HG02852 (cell line): Measurements from ENCODE around the gene PEX14.
"Not testable (repeated sequence)": the region's sequence is repeated elsewhere in the genome, so short reads cannot be mapped to it uniquely, and the experiment has no call there.

Experiments used
- ATAC-seq: cut with Tn5 transposase; IDR thresholded peaks from one replicate; pipeline ENCODE4 v1.9.1; 2021; ENCODE audit warnings: mild to moderate bottlenecking, moderate library complexity; ENCODE audit not compliant: unreplicated experiment

Gene PEX14

DNA sequence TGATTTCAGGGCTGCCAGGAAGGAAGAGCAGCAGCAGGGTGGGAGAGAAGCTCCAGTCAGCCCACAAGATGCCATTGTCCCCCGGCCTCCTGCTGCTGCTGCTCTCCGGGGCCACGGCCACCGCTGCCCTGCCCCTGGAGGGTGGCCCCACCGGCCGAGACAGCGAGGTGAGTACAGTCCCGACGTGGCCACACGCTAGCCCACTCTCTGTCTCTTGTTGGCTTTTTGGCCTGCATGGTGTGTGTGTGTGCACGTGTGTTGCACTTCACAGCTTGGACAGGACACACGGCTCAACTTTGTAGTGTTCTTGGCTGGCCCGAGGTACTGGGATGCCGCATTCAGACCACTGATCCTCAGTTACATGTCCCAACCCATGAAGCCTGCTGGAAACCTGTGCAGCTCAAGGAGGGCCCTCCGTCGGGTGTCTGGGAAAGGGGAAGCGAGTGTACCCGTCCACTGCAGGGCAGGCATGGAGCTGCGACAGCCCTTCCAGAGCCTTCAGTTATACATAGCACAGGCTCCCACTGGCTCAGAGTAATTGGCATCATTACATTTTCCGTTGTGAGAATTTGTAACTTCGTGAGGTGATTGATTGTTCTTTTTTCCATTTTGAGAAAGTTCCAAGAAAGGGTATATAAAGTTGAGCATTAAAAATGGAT is 24.5 kb upstream of the PEX14 start:
- no peak for ATAC-seq

DNA sequence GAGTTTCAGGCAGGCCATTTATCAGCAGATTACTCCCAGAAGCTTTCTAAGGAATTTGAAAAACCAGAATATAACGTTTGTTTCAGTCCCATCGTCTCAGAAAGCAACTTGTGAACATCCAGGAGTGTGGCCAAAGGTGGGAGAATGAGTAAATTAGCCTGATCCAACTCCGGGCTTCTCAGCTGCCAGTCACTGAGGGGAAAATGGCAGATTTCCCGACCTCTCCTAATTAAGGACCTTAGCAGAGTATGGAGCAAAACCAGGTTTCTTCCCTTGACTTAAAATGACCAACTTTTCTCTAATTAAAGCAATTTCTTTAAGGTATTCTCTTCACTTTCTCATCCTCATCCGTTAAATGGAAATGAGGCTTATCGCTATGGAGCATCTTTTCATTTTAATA is 23.9 kb upstream of the PEX14 start:
- ATAC-seq: no peak

DNA sequence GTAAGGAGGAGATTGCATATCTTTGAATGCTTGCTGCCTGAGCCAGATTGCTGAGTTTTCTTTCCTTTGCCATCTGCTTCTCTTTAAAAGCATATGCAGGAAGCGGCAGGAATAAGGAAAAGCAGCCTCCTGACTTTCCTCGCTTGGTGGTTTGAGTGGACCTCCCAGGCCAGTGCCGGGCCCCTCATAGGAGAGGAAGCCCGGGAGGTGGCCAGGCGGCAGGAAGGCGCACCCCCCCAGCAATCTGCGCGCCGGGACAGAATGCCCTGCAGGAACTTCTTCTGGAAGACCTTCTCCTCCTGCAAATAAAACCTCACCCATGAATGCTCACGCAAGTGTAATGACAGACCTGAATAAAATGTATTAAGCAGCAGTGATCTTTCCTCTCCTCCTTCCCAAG is 23.5 kb upstream of the PEX14 start:
- ATAC-seq: no peak

DNA sequence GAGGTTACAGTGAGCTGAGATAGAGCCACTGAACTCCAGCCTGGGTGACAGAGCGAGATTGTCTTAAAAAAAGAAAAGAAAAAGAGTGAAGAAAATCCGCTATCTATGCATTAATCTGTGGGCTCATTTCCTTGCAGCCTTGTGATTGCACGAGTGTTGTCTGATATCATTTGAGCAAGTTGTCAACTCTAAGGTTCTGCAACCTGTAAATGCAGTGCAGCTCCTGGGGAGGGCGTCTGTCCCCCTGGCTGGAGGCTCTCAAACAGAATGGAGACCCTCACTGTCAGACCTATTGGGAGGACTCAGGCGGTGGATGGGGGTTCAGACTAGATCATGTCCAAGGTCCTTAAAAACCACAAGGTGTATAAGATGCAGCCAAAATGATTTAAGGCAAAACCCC is 18.7 kb upstream of the PEX14 start:
- no peak for ATAC-seq

DNA sequence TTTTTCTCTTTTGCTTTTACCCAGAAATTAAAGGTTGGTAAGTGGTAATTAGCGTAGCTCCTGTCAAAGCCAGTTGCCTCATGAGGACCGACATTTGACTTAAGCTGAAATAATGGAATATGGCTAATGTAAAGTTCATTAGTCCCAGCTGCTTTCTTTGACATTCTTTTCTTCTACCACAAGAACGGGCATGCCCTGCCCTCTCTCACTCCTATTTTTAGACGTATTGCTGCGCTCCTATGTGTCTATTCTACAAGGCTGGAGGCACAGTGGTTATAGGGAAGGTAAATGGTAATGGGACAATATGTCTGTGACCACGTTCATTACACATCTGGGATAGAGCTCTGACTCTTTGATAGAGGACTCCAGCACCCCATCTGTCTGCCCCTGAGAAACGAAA is 18.1 kb upstream of the PEX14 start:
- ATAC-seq: no peak

DNA sequence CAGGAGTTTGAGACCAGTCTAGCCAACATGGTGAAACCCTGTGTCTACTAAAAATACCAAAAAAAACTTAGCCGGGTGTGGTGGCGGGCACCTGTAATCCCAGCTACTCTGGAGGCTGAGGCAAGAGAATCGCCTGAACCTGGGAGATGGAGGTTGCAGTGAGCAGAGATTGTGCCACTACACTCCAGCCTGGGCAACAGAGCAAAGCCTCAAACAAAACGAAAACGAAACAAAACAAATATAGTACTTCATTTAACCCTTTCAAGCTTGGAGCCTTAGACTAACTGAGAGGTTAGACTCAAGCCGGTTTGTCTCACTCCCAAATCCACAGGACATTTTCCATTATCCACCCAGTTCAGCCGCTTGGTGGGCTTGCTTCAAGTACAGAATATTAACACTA is 17.3 kb upstream of the PEX14 start:
- not testable (repeated sequence) for ATAC-seq

DNA sequence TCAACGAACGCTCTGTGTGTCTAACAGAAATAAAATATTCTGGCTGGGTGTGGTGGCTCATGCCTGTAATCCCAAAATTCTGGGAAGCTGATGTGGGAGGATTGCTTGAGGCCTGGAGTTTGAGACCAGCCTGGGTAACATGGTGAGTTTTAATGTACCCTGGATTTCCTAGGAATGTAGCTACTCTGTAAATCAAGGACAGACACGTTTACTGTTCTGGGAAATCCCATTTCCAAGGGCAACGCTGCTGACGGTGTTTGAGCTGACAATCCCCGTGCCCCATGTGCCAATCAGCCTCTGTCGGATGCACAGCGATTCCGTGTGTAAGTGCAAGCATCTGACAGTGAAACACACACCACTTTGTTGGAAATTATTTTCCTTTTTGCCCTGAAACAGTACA is 16.9 kb upstream of the PEX14 start:
- no peak for ATAC-seq

DNA sequence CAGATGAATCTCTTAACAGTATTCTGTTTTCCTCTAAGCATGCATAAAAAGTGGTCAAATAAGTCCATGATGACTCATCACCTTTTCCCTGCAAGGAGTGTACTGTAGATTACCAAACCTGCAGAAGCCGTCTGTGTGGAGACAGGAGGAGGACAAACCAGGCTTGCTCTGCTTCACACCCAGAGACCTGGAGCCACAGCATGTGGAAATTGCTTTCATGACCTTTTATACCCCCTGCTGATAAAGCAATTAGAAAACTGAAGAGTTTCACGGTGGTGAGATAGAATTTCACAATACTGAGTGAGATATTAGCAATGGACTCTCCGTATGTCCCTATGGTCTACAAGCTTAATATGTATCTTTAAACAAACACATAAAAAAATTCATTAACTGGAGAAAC is 15.6 kb upstream of the PEX14 start:
- ATAC-seq: no peak

DNA sequence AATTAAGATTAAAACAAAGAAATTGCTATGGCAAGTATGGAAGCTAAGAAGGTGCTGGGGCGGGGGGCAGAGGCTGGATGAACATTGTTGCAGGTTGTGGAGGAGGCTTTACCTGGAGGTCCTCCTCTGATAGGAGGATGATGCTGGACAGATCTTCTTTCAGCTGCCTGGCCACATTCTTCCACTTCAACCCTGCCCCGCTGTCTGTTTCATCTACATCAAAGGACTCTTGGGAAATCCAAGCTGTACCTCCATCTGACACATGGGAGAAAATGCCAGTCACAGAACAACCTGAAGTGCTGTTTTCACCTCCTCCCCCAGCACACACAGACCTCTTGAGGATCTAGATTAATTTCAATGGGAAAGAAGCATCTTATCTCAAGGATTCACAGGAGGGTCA is 7.7 kb upstream of the PEX14 start:
- no peak for ATAC-seq

DNA sequence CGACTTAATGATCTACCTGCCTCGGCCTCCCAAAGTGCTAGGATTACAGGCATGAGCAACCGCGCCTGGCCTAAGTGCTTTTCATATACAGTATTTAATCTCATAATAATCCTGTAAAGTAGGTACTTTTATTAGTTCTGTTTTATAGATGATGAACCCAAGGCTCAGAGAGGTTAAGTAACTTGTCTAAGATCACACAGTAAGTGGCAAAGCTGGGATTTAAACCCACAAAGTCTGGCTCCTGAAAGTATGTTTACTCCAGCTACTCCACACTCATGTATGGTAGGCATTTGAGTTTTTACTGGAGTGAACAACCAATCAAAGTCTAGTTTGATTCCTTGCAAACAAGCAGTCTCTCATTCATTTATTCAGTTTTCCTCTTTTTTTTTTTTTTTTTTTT is 4.7 kb upstream of the PEX14 start:
- ATAC-seq: no peak

DNA sequence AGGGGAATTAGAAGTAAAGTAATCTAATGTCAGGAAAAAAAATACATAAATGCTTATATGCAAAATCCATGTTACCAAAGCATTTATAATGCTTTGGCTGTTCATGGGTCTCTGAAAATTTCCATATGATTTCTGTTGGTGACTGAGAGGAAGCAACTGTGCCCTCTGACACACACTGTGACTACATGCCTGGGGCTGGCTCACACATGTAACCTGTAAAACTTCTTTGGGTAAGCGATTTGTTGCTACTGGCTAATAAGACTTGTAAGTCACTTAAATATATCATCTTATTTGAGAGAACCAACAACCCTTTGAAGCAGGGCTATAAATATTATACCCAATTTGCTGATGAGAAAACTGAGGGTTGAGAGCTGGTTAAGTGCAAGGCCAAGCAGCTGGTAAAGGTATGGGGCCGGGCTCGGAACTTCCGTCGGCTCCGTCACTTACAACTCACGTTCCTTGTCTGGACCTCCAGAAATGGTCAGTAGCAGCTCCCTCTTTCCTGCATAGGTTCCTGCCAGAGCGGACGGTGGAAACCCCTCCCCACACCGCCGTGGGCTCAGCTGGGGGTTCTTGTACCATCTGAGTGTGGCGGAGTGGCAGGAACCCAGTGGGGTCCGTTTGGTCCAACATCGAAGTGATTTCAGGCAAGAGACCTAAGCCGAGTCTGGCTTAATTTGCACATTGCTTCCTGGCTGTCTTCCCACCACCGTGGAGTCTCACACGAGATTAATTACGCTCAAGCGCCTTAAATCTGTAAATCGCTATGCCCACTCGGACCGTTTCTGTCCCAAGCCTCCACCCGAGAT is 3.1 kb upstream of the PEX14 start:
- peak; percentile 6 for ATAC-seq

DNA sequence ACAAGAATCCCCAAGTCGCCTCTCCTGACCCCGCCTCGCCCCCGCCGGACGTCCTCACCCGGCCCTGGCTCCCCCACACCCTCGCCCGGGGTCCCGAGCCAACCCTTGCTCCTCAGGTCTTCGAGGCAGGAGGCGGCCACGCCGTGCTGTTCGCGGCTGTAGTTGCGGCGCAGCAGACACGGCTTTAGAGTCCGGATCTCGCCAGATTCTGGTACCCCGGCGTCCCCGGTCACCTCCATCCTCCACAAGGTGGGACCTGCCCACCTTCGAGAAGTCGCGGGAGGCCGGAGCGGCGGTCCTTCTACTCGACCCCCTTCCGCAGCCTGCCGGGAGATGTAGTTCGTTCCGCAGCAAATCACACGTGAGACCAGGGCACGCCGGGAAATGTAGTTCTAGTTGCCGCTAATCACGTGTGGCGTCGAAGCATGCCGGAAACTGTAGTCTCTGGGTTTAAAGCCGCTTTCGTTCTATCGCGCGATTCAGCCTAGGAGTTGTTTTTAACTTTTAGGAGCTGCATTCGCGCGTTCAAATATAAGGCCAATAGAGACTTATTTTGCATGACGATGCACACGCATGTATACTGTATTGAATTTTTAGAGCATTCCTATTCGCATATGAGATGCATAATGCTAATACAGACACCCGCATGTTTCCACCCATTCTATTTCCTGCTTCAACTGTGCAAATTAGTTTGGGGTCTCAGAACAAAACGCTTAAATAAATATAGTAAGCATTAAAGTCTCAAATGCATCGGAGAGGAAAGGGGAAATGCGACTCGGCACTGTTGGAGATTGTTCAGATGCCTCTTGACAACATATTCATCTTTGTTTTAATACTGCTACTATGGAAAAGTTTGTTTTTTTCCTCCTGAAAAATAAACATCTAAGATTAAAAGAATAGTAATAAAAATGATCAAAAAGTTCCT is 2.3 kb upstream of the PEX14 start, which contains the start of gene DFFA:
TSS of gene DFFA (minus strand) at position 310 of the 925 bp plus-strand sequence. CDS start at position 239, 71 bp downstream.
- peak; percentile 85 for ATAC-seq

DNA sequence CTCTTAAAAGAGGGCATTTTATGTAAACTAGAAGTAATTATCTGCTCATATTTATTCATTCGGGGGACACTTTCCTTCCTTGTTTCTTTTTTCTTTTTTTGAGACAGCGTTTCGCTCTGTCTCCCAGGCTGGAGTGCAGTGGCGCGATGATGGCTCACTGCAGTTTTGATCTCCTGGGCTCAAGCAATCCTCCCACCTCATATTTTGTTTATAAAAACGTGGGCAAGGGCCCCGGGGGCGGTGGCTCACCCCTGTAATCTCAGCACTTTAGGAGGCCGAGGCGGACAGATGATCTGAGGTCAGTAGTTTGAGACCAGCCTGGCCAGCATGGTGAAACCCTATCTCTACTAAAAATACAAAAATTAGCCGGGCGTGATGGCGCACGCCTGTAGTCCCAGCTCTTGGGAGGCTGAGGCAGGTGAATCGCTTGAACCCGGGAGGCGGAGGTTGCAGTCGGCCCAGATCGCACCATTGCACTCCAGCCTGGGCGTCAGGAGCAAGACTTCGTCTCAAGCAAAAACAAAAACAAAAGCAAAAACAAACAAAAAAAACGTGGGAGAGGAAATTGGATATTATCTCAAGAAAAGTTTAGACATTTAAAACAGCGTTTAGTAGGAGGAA is 1.5 kb upstream of the PEX14 start:
- ATAC-seq: no peak

DNA sequence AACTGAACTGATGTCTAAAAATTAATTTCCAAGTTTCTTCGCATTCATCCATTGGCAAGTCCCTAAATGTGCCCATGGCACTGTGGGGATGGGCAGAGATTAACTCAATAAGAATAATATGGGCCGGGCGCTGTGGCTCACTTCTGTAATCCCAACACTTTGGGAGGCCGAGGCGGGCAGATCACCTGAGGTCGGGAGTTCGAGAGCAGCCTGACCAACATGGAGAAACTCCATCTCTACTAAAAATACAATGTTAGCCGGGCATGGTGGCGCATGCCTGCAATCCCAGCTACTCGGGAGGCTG is 489 bp upstream of the PEX14 start:
- not testable (repeated sequence) for ATAC-seq

DNA sequence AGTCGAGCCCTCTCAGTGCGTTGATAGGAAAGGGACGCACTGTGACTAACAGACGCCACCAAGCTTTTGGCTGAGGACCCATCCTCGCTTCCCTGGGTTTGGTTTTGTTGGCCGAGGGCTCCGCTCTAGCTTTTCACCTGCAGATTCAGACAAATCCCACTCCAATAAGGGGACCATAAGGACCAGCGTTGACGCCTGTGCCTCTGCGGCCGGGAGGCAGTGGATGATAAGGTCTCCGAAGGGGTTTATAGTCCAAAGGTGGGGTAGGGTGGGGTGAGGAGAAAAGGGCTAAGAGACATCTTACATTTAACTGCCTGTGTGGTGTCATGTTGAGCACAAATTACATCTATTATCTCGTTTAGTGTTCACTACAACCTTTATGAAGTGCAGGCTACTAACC is 760 bp downstream of the PEX14 start:
- no peak for ATAC-seq

DNA sequence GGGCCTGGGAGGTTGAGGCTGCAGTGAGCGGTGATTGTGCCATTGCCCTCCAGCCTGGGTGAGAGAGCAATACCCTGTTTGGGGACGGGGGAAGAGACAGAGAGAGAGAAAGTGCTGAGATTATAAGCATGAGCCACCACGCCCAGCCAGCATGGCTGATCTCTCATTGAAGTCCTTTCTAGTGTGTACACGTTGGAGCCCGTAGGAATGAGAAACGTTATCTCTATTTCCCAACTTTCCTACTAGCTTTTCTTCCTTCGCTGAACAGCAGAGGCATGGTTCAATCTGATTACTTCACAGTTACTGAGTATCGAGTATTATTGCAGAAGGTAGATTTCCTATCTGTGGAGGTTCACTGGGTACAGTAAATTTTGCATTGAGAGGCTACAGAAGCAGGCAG is 4.5 kb downstream of the PEX14 start:
- ATAC-seq: no peak

DNA sequence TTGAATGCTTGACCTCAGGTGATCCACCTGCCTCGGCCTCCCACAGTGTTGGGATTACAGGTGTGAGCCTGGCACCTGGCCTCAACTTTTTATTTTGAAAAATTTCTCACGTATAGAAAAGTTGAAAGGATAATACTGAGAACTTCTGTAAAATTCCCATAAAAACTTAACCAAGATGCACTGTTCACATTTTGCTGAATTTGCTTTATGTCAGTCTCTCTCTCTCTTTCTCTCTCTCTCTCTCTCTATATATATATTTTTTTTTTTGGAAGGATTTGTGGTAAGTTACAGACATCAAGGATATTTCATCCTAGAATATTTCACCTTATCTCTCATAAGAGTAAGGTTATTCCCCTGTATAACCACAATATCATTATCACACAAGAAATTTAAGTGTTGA is 5.9 kb downstream of the PEX14 start:
- no peak for ATAC-seq

DNA sequence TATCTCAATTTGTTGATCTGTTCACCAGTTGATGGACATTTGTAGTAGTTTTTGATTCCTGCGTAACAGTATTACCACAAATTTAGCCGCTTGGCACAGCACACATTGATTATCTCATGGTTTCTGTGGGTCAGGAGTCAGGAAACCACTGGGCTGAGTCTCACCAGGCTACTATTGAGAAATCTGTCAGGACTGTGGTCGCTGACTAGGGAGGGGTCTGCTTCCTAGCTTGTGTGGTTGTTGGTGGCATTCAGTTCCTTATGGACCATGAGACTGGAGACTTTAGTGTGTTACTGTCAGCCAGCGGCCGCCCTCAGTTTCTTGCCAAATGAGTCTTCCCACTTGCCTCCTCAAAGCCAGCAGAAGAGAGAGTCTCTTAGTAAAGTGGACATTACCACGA is 9.8 kb downstream of the PEX14 start:
- ATAC-seq: no peak

DNA sequence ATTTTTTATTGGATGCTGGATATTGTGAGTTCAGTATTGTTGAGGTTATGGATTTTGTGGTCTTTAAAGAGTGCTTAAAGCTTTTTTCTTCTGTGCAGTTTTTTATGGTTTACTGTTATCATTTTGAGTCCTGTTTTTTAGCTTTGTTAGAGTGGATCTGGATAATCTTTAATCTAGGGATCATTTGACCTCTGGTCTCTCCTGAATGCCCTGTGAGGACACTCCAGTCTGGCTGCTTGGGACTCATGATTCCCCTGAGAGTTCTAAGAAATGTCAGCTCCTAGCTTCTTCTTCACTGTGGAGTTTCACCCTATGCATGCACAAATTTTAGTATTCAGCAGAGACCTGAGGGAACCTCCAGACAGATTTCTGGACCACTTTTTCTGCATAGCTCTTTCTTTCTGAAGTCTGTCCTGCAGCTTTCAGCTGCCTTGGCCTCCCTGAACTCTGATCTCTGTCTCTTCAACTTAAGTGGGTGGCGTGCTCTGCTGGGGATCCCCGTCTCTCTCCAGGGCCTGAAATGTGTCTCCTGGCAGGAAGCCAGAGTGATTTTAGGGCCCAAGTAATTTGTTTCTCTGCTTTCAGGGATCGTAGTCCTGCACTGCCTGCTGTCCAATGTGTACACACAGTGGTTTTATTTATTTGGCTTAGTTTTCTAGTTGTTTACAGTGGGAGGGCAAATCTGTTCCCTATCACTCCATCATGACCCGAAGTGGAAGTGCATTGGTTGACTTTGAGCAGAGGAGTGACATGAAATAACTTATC is 14.7 kb downstream of the PEX14 start:
- ATAC-seq: no peak

DNA sequence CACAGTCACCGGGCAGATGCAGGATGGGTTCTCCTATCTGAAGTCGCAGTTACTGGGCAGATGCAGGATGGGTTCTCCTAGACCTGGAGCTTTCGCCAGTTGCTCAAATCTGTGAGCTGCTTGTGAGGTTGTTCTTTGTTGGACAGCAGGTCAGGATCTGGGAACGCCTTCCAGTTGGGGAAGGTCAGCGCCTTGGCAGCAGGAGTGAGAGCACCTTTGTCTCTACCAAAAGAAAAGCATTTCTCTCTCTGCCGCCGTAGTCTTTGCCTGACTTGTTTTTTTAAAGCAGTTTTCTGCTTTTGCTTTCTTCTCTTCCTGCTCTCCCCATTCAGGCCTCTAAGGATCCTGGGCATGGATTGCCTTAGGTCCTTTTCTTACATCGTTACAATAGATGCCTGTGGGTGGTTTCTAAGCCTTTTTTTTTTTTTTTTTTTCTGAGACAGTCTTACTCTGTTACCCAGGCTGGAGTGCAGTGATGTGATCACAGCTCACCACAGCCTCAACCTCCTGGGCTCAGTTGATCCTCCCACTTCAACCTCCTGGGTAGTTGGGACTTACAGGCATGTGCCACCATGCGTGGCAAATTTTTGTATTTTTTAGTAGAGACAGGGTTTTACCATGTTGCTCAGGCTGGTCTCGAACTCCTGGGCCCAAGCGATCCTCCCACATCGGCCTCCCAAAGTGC is 15.7 kb downstream of the PEX14 start:
- no peak for ATAC-seq
